Thyroid gland (tissue), 4 donors: ENCODE results near the gene DENND1B. TPM values are rescaled to one million over a fixed set of nuclear protein-coding genes. Genes with fewer than 3 reads are reported as not detected.

Experiments used
- DNase-seq, 2 donors: peaks; one replicate each; pipeline ENCODE4 v3.0.0-alpha.2; 2019
- H3K27ac ChIP-seq, 3 donors: fragments of 200-600 bp; sonication (generic); 1 replicate in 2 of 3; 2 replicates in 1 of 3; pipeline ENCODE4 v1.5.1; 2016 to 2019; ENCODE audit warnings: mild to moderate bottlenecking in 1 of 3, moderate library complexity in 1 of 3
- H3K27me3 ChIP-seq: fragments of 200-600 bp; sonication (generic); one replicate; pipeline ENCODE4 v1.5.1; 2019
- H3K36me3 ChIP-seq, 2 donors: fragments of 200-600 bp; sonication (generic); one replicate each; pipeline ENCODE4 v1.5.1; 2016 to 2019
- H3K4me1 ChIP-seq, 2 donors: fragments of 200-600 bp; sonication (generic); one replicate each; pipeline ENCODE4 v1.5.1; 2017 to 2019
- H3K4me3 ChIP-seq, 3 donors: fragments of 200-600 bp; sonication (generic); replicated peaks in 1 of 3; 1 replicate in 2 of 3; 2 replicates in 1 of 3; pipeline ENCODE4 v1.5.1; 2016; ENCODE audit warnings: mild to moderate bottlenecking in 1 of 3
- H3K9me3 ChIP-seq: fragments of 200-600 bp; sonication (generic); one replicate; pipeline ENCODE4 v1.5.1; 2017
- POLR2A ChIP-seq, 2 donors: fragments of 450-650 bp; IDR thresholded peaks; one replicate each; pipeline ENCODE4 v1.6.1; 2017; ENCODE audit warnings: antibody characterized with exemption in 2 of 2, mild to moderate bottlenecking in 2 of 2, moderate library complexity in 1 of 2
- WGBS, 2 donors: methylation state at CpG; one replicate each; pipeline ENCODE4 v1.1.5; 2017; 5-methylcytosine and 5-hydroxymethylcytosine counted together
- intact Hi-C: fragments of 100-400 bp; cut with DNase I; formaldehyde crosslinking; loops from one replicate; pipeline ENCODE4 v1.15.1; 2023
- total RNA-seq, 4 donors: library from RNA; depleted of rRNA; stranded (reverse); fragments of >200 nt; gene quantifications; one replicate each; pipeline ENCODE4 v1.2.3, GENCODE V29; 2016
- TF ChIP-seq, protein P1 (sequence below), 6 experiments: fragments of 200-600 bp in 3 of 6; fragments of 450-650 bp in 3 of 6; sonication (generic) in 3 of 6; IDR thresholded peaks; one replicate each; pipeline ENCODE4 v1.5.1; 2016 to 2019; ENCODE audit warnings: antibody characterized with exemption in 6 of 6, mild to moderate bottlenecking in 2 of 6, inconsistent platforms in 1 of 6, moderate library complexity in 1 of 6

The DENND1B gene
- total RNA-seq, 4 donors from 2014 or later = 17.5 to 32.3 (median 27.8) TPM

DNA sequence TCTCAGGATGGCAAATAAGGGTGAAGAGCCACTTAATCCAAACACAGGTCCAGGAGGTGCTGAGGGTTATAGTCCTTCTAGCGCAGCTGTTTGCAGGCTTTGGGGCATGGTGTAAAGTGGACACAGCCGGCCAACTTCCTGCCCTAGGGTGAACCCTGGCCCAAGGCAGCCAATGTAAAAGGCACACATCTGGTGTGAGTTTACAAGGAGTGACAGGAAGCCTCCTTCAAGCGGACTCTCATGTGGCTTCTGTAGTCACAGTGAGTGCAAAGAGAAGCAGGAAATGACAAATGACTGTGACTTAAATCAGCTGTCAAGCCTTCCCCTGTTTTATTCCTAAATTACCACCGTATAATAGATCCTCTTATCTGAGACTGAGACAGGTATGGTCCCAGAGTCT, 294.2 kb downstream of the DENND1B start:
- TF ChIP-seq, protein P1, sequence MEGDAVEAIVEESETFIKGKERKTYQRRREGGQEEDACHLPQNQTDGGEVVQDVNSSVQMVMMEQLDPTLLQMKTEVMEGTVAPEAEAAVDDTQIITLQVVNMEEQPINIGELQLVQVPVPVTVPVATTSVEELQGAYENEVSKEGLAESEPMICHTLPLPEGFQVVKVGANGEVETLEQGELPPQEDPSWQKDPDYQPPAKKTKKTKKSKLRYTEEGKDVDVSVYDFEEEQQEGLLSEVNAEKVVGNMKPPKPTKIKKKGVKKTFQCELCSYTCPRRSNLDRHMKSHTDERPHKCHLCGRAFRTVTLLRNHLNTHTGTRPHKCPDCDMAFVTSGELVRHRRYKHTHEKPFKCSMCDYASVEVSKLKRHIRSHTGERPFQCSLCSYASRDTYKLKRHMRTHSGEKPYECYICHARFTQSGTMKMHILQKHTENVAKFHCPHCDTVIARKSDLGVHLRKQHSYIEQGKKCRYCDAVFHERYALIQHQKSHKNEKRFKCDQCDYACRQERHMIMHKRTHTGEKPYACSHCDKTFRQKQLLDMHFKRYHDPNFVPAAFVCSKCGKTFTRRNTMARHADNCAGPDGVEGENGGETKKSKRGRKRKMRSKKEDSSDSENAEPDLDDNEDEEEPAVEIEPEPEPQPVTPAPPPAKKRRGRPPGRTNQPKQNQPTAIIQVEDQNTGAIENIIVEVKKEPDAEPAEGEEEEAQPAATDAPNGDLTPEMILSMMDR (IDR thresholded peaks at IDR 0.05) = no peak
- no peak for TF ChIP-seq POLR2A (IDR thresholded peaks at IDR 0.05)
- H3K9me3 ChIP-seq = no peaks in the 10 kb centered on the region
- no peak overlapping the region for H3K27ac ChIP-seq
- no peak for DNase-seq
- no peaks in the 10 kb centered on the region for H3K27me3 ChIP-seq
- no peaks in the 10 kb centered on the region for H3K36me3 ChIP-seq
- H3K4me1 ChIP-seq = no peaks in the 10 kb centered on the region
- 59 to 60% methylated on average over 4 of the region's 4 CpGs for WGBS, 2 donors
- intact Hi-C loops = no loop called here
- no peak overlapping the region for H3K4me3 ChIP-seq

DNA sequence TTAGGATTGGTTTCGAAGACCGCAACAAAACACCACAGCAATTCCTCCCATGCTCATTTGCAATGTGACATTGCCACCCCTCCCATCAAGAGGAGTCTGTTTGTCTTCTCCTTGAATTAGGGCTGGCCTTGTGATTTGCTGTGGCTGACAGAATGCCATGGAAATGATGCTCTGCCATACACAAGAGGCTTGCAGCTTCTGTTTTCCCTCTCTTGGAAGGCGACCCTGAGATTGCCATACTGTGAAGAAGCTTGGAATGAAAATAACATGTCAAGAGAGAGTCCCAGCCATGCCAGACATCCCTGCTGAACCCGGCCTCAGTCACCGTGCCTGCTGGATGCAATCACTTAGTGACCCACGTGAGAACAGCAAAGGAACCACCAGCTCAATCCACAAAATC, 294.8 kb downstream of the DENND1B start:
- Histone ChIP-seq H3K36me3 (no peaks in the 10 kb centered on the region), H3K4me1 (no peaks in the 10 kb centered on the region), H3K4me3 (no peak overlapping the region), H3K27me3 (no peaks in the 10 kb centered on the region), H3K9me3 (no peaks in the 10 kb centered on the region), H3K27ac (no peak overlapping the region)
- TF ChIP-seq POLR2A (IDR thresholded peaks at IDR 0.05) = no peak
- TF ChIP-seq, protein P1 (IDR thresholded peaks at IDR 0.05) = no peak
- intact Hi-C loops = no loop called here
- DNase-seq = no peak
- 84 to 86% methylated on average over 6 of the region's 6 CpGs for whole genome bisulfite sequencing, 2 donors

DNA sequence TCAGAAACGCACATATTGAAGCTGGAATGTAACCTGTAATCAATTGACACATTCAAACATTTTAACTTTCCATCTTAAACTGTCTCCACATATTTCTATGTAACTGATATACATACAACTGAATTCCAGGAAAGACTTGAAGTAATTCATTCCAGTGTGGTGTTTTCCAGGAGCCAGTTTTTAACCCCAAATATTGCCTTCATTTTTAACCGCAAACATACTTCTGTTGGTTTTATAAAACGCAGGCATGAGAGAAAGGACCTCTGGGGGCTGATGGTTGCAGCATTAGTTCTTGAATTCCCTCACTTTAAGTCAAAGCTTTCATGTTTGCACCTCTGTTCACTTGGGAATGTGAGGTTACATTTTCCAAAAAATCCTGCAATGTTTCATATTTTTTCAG, 303.1 kb downstream of the DENND1B start:
- WGBS, 2 donors = 91 to 95% methylated on average over 3 of the region's 3 CpGs
- TF ChIP-seq, protein P1 (IDR thresholded peaks at IDR 0.05) = no peak
- TF ChIP-seq POLR2A (IDR thresholded peaks at IDR 0.05) = no peak
- DNase-seq = no peak
- Histone ChIP-seq H3K27me3 (no peaks in the 10 kb centered on the region), H3K4me1 (peaks cover 0 to 20% of the 10 kb centered on the region in 2 donors), H3K27ac (no peak overlapping the region), H3K4me3 (no peak overlapping the region), H3K36me3 (no peaks in the 10 kb centered on the region), H3K9me3 (no peaks in the 10 kb centered on the region)
- intact Hi-C loops = no loop called here

DNA sequence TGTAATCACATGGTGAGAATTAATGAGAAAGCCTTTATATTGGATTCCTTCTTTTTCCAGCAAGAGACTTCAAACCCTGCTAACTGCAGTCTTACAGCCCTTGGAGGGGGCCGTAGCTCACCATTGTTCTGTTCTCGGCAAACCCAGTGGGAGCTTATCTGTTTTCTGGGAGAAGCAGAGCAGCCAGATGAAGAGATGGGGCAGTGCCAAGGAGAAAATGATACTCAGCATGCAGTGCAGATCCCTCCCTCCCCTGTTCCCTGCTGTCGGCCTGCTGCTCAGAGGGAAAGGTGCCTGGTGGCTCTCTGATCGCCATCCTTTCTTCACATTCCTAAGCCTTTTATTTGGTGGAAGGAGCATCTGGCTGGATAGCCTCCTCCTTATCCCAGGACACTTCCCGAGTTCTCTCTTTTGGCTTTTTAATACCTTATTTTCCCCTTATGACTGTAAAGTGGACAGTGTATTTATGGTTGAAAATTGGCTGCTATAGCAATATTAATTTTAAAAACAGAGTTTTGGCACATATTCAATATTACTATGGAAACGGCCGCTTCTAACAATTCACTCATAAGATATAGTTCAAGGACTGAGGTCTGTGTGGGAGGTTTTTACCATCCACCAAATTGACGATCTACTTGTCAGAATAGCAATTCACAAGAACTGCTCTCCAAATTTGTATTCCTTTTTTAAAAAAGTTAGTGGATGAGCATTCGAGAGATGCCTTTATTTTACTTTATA, 303.9 kb downstream of the DENND1B start:
- Histone ChIP-seq H3K4me1 (peaks cover 0 to 20% of the 10 kb centered on the region in 2 donors), H3K4me3 (no peak overlapping the region), H3K9me3 (no peaks in the 10 kb centered on the region), H3K27ac (no peak overlapping the region), H3K36me3 (no peaks in the 10 kb centered on the region), H3K27me3 (no peaks in the 10 kb centered on the region)
- 71 to 75% methylated on average over 9 of the region's 9 CpGs for WGBS, 2 donors
- no peak for TF ChIP-seq POLR2A (IDR thresholded peaks at IDR 0.05)
- TF ChIP-seq, protein P1 (IDR thresholded peaks at IDR 0.05) = no peak
- intact Hi-C loops = no loop called here
- DNase-seq = no peak

DNA sequence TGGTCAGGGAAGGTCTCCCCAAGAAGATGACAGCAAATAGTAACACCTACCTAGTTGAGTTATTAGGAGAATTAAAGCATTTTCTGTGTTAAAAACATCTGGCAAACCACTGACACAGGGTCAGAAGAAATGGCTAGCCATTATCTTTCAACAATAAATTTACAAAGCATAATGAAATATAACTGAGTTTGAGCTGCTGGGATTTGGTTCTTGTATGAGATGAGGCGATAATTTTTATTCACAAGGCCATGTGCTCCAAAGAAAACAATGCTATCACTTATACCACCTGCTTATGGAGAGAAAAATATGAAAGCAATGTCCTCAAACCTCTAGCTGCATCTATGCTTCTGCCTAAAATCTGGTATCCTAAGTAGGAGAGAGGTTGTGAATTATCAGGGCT, 304.9 kb downstream of the DENND1B start:
- WGBS, 2 donors = 89 to 97% methylated on average over 1 of the region's 1 CpG
- no peak for DNase-seq
- H3K27me3 ChIP-seq = no peaks in the 10 kb centered on the region
- H3K9me3 ChIP-seq = no peaks in the 10 kb centered on the region
- H3K27ac ChIP-seq = no peak overlapping the region
- H3K4me1 ChIP-seq = peaks cover 0 to 20% of the 10 kb centered on the region in 2 donors
- no peak overlapping the region for H3K4me3 ChIP-seq
- TF ChIP-seq POLR2A (IDR thresholded peaks at IDR 0.05) = no peak
- TF ChIP-seq, protein P1 (IDR thresholded peaks at IDR 0.05) = no peak
- no peaks in the 10 kb centered on the region for H3K36me3 ChIP-seq
- intact Hi-C loops = no loop called here
